HepG2 (cell line): ENCODE results near the gene SP9. TPM values are rescaled to one million over a fixed set of nuclear protein-coding genes. Genes with fewer than 3 reads are reported as not detected.

Source experiments
- ARNT ChIP-seq: fragments of 450-650 bp; IDR thresholded peaks from 2 replicates; pipeline ENCODE4 v1.6.1; 2017
- BORCS8-MEF2B ChIP-seq: sonication (generic); formaldehyde crosslinking; IDR thresholded peaks from 2 replicates; pipeline ENCODE4 v1.8.0; 2022; ENCODE audit warnings: mild to moderate bottlenecking, missing genetic modification reagents
- FOXJ3 ChIP-seq: sonication (generic); formaldehyde crosslinking; IDR thresholded peaks from 2 replicates; pipeline ENCODE4 v1.4.0; 2020; ENCODE audit warnings: missing genetic modification reagents, mild to moderate bottlenecking, borderline replicate concordance
- HBP1 ChIP-seq: IDR thresholded peaks from 2 replicates; pipeline ENCODE4 v1.6.1; 2016; ENCODE audit warnings: low read depth, control low read depth
- HMGXB4 ChIP-seq, 2 experiments: sonication (generic) in 1 of 2; formaldehyde crosslinking in 1 of 2; IDR thresholded peaks; 2 replicates each; pipeline versions ENCODE4 v1.4.0 to v1.6.1; 2018 to 2020; ENCODE audit warnings: missing genetic modification reagents in 2 of 2, borderline replicate concordance in 1 of 2, low read depth in 1 of 2, mild to moderate bottlenecking in 1 of 2, missing biosample characterization in 1 of 2
- JUNB ChIP-seq: sonication (generic); formaldehyde crosslinking; IDR thresholded peaks from 2 replicates; pipeline ENCODE4 v1.8.0; 2022; ENCODE audit warnings: missing genetic modification reagents, mild to moderate bottlenecking, borderline replicate concordance
- KMT2A ChIP-seq: sonication (generic); formaldehyde crosslinking; IDR thresholded peaks from 2 replicates; pipeline ENCODE4 v1.4.0; 2020; ENCODE audit warnings: missing genetic modification reagents
- MEF2D ChIP-seq: sonication (generic); formaldehyde crosslinking; IDR thresholded peaks from 2 replicates; pipeline ENCODE4 v1.5.1; 2020; ENCODE audit warnings: mild to moderate bottlenecking, missing genetic modification reagents
- MIER3 ChIP-seq: IDR thresholded peaks from 2 replicates; pipeline ENCODE4 v1.6.1; 2016; ENCODE audit warnings: missing compliant biosample characterization, borderline replicate concordance
- THAP11 ChIP-seq: IDR thresholded peaks from 2 replicates; pipeline ENCODE4 v1.6.1; 2016; ENCODE audit warnings: missing biosample characterization, missing genetic modification reagents
- ZKSCAN8 ChIP-seq: IDR thresholded peaks from 2 replicates; pipeline ENCODE4 v1.6.1; 2016; ENCODE audit warnings: borderline replicate concordance, missing genetic modification reagents, missing compliant biosample characterization
- ZMYM3 ChIP-seq: sonication (generic); formaldehyde crosslinking; IDR thresholded peaks from 2 replicates; pipeline ENCODE4 v1.5.1; 2020; ENCODE audit warnings: mild to moderate bottlenecking, missing genetic modification reagents
- ZNF263 ChIP-seq: sonication (generic); formaldehyde crosslinking; IDR thresholded peaks from 2 replicates; pipeline ENCODE4 v1.4.0; 2020; ENCODE audit warnings: missing genetic modification reagents
- ZNF646 ChIP-seq: sonication (generic); formaldehyde crosslinking; IDR thresholded peaks from 2 replicates; pipeline ENCODE4 v1.9.0; 2021; ENCODE audit warnings: mild to moderate bottlenecking, missing genetic modification reagents
- ZNF713 ChIP-seq: sonication (generic); formaldehyde crosslinking; IDR thresholded peaks from 2 replicates; pipeline ENCODE4 v1.4.0; 2020; ENCODE audit warnings: mild to moderate bottlenecking, missing genetic modification reagents
- polyA plus RNA-seq, 8 experiments: library from polyadenylated mRNA; depleted of rRNA in 3 of 8; stranded (reverse) in 7 of 8; unstranded in 1 of 8; fragments of >200 nt; fragmentation: Illumina TruSeq in 4 of 8; extraction: Trizol in 4 of 8; gene quantifications; 2 replicates each; pipeline versions ENCODE4 v1.2.1 to v1.2.3, GENCODE V29; 2011 to 2016; ENCODE audit warnings: low read depth in 4 of 8, missing spikeins in 1 of 8, mixed read lengths in 1 of 8; ENCODE audit not compliant: insufficient read depth in 1 of 8
- total RNA-seq, 5 experiments: library from RNA; depleted of rRNA; stranded (reverse); fragments of >200 nt; fragmentation: Illumina TruSeq; extraction: Trizol; gene quantifications; 2 replicates each; pipeline ENCODE4 v1.2.3, GENCODE V29; 2016; ENCODE audit warnings: low read depth in 1 of 5
- TF ChIP-seq, protein P1 (sequence below): sonication (generic); formaldehyde crosslinking; IDR thresholded peaks from 2 replicates; pipeline ENCODE4 v1.4.0; 2020; ENCODE audit warnings: missing genetic modification reagents
- TF ChIP-seq, protein P2 (sequence below), 2 experiments: sonication (generic) in 1 of 2; formaldehyde crosslinking in 1 of 2; IDR thresholded peaks; 2 replicates each; pipeline versions ENCODE4 v1.5.1 to v1.6.1; 2011 to 2020; ENCODE audit warnings: borderline replicate concordance in 1 of 2, low read depth in 1 of 2, low read length in 1 of 2, mild to moderate bottlenecking in 1 of 2, missing genetic modification reagents in 1 of 2, moderate library complexity in 1 of 2

SP9 gene
- total and polyA plus RNA-seq, 2 of the 13 experiments (the other 11 are each of a cell fraction or from before 2014, with no cell fraction given) = not detected

- TF ChIP-seq, protein P1, sequence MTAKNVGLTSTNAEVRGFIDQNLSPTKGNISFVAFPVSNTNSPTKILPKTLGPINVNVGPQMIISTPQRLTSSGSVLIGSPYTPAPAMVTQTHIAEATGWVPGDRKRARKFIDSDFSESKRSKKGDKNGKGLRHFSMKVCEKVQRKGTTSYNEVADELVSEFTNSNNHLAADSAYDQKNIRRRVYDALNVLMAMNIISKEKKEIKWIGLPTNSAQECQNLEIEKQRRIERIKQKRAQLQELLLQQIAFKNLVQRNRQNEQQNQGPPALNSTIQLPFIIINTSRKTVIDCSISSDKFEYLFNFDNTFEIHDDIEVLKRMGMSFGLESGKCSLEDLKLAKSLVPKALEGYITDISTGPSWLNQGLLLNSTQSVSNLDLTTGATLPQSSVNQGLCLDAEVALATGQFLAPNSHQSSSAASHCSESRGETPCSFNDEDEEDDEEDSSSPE = peak; percentile 90
- TF ChIP-seq ZNF646 (CRISPR knock-in tag) (no peak), ZNF713 (no peak), THAP11 (CRISPR knock-in tag) (no peak), ARNT (no peak), JUNB (CRISPR knock-in tag) (no peak), HBP1 (CRISPR knock-in tag) (no peak), HMGXB4 (CRISPR knock-in tag; IDR thresholded peaks at IDR 0.05; ENCODE audit: borderline replicate concordance in 1 of 2, low read depth in 1 of 2) (no peak), ZKSCAN8 (CRISPR knock-in tag) (no peak), BORCS8-MEF2B (CRISPR knock-in tag) (peak; percentile 51; the same call in 1 of the 2 replicates), ZNF263 (CRISPR knock-in tag) (0 out of 2 replicates have a peak, but pooled peaks have one; percentile 32), ZMYM3 (CRISPR knock-in tag) (no peak), MIER3 (CRISPR knock-in tag) (no peak), FOXJ3 (CRISPR knock-in tag) (no peak), KMT2A (CRISPR knock-in tag) (no peak), MEF2D (CRISPR knock-in tag) (no peak)
- TF ChIP-seq, protein P2, sequence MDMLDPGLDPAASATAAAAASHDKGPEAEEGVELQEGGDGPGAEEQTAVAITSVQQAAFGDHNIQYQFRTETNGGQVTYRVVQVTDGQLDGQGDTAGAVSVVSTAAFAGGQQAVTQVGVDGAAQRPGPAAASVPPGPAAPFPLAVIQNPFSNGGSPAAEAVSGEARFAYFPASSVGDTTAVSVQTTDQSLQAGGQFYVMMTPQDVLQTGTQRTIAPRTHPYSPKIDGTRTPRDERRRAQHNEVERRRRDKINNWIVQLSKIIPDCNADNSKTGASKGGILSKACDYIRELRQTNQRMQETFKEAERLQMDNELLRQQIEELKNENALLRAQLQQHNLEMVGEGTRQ (IDR thresholded peaks at IDR 0.05; ENCODE audit: low read depth, low read length) = no peak
- TF ChIP-seq, protein P2 (CRISPR knock-in tag; IDR thresholded peaks at IDR 0.05; ENCODE audit: borderline replicate concordance) = no peak
Observed at GRCh38 chr2:174334781-174335251, at the start of gene SP9 (continued).
